ENCODE measurements around the gene BATF2. TPM values are rescaled to one million over a fixed set of nuclear protein-coding genes. Genes with fewer than 3 reads are reported as not detected.

The BATF2 gene
- total RNA-seq, 5 donors from 2014 or later (not counting 1 experiment from before 2014, with no cell fraction given): 0.09 to 0.26 TPM; not detected in 3

DNA sequence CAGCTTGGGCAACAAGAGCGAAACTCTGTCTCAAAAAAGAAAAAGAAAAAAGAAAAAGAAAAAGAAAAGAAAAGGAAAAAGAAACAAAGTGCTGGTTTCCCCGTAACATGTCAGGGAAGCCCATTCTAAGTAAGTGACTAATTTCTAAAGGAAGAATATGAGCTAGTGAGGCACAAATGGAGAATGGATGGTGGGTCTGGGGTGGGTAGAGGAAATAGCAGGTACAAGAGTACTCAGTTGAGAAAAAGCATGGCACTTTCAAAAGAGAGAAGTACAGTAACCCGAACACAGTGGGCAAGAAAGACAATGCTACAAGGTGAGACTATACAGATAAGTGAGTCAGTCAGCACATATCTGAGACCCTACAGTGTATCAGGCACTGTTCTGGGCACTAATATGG lies 29.4 kb downstream of the BATF2 start:
- H3K27me3 Mint-ChIP-seq: no peaks in the 10 kb centered on the region
- Histone ChIP-seq H3K27ac (ENCODE audit: low read length) (no peak overlapping the region), H3K27me3 (replicated peaks in 1 of 2; ENCODE audit: control insufficient read depth in 2 of 2, extremely low read depth in 1 of 2, insufficient read depth in 2 of 2, low read length in 1 of 2) (peaks cover 0 to 12% of the 10 kb centered on the region in 2 experiments), H3K4me3 (ENCODE audit: control insufficient read depth in 1 of 2, extremely low read depth in 1 of 2, low read length in 1 of 2) (no peak overlapping the region), H3K9me3 (no peaks in the 10 kb centered on the region), H3K36me3 (ENCODE audit: control insufficient read depth in 2 of 2, extremely low read depth in 1 of 2, insufficient read depth in 1 of 2, low read length in 1 of 2) (no peaks in the 10 kb centered on the region), H3K4me1 (ENCODE audit: control insufficient read depth in 1 of 2, extremely low read depth in 1 of 2, insufficient read depth in 2 of 2, low read length in 2 of 2) (peaks cover 4 to 16% of the 10 kb centered on the region in 2 experiments)
- CTCF ChIA-PET: no interaction called here
- no peak overlapping the region for H3K27ac Mint-ChIP-seq
- H3K4me1 Mint-ChIP-seq: peaks cover 6 to 16% (median 14%) of the 10 kb centered on the region in 3 donors
- no peaks in the 10 kb centered on the region for H3K9me3 Mint-ChIP-seq
- 54% methylated on average over 3 of the region's 3 CpGs for WGBS (ENCODE audit: insufficient coverage)
- POLR2A ChIA-PET: no interaction called here
- H3K36me3 Mint-ChIP-seq: no peaks in the 10 kb centered on the region
- H3K4me3 Mint-ChIP-seq: no peak overlapping the region
- ATAC-seq (replicated peaks in 1 of 4): no peak
- DNase-seq: no peak

DNA sequence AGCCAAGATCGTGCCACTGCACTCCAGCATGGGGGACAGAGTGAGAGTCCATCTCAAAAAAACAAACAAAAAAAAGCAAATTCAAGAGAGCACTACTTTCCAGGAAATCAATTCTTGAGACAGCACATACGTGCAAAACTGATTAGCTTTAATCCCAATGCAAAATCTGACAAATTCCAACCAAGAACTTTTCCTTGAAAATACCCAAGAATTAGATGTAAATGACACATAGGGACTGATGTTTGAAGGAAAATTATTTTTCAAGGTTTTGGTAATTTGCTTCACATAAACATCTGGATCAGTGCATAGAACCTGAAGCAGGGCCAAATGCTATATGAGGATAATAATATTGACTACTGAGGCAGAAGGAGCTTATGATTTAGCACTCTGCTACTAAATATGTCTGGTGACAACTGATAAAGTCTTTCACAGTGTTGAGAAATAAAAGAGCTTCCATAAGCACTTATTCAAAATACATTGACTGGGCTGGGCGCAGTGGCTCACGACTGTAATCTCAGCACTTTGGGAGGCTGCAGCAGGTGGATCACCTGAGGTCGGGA lies 33.6 kb downstream of the BATF2 start:
- Mint-ChIP-seq H3K4me1 (no peaks in the 10 kb centered on the region), H3K36me3 (no peaks in the 10 kb centered on the region), H3K4me3 (no peak overlapping the region), H3K27me3 (peaks cover 0 to 10% of the 10 kb centered on the region in 2 donors), H3K9me3 (no peaks in the 10 kb centered on the region), H3K27ac (no peak overlapping the region)
- peaks cover 0 to 14% of the 10 kb centered on the region in 2 experiments for H3K27me3 ChIP-seq (replicated peaks in 1 of 2; ENCODE audit: control insufficient read depth in 2 of 2, extremely low read depth in 1 of 2, insufficient read depth in 2 of 2, low read length in 1 of 2)
- H3K4me3 ChIP-seq (ENCODE audit: control insufficient read depth in 1 of 2, extremely low read depth in 1 of 2, low read length in 1 of 2): no peak overlapping the region
- WGBS (ENCODE audit: insufficient coverage): 87% methylated on average over 3 of the region's 5 CpGs
- no peaks in the 10 kb centered on the region for H3K9me3 ChIP-seq
- CTCF ChIA-PET: no interaction called here
- POLR2A ChIA-PET: no interaction called here
- H3K27ac ChIP-seq (ENCODE audit: low read length): no peak overlapping the region
- H3K4me1 ChIP-seq (ENCODE audit: control insufficient read depth in 1 of 2, extremely low read depth in 1 of 2, insufficient read depth in 2 of 2, low read length in 2 of 2): no peaks in the 10 kb centered on the region
- ATAC-seq (replicated peaks in 1 of 4): no peak
- H3K36me3 ChIP-seq (ENCODE audit: control insufficient read depth in 2 of 2, extremely low read depth in 1 of 2, insufficient read depth in 1 of 2, low read length in 1 of 2): no peaks in the 10 kb centered on the region
- DNase-seq: no peak

DNA sequence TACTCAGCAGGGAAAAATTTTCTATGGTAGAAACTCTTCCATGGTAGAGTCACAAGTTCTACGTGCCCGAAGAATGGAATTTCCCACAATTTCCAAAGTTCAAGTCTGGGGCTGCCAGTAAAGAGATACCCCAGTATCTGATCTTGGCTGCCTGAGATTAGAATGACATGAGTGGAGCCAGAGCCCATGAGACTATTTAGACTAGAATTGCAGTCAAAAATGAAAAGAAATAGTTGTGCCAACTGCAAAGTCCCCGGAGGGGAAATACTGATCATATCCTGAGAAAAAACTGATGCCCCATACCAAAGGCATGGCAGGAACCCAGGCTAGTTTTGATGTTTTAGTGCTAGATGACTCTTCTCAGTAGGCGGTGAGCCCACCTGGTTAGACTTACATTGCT lies 36.1 kb downstream of the BATF2 start:
- H3K9me3 ChIP-seq: no peaks in the 10 kb centered on the region
- ATAC-seq (replicated peaks in 1 of 4) (no peak), DNase-seq (no peak)
- Mint-ChIP-seq H3K36me3 (no peaks in the 10 kb centered on the region), H3K4me3 (no peak overlapping the region), H3K27ac (no peak overlapping the region), H3K27me3 (peaks cover 2 to 10% of the 10 kb centered on the region in 2 donors), H3K4me1 (no peaks in the 10 kb centered on the region), H3K9me3 (no peaks in the 10 kb centered on the region)
- POLR2A ChIA-PET: interaction anchor here in 1 of 2 donors (0.7 kb wide), 1 partner anchor 171 kb away, joined by 5 read pairs; no protein-coding TSS in a partner anchor
- H3K27me3 ChIP-seq (replicated peaks in 1 of 2; ENCODE audit: control insufficient read depth in 2 of 2, extremely low read depth in 1 of 2, insufficient read depth in 2 of 2, low read length in 1 of 2): peaks cover 0 to 32% of the 10 kb centered on the region in 2 experiments
- H3K27ac ChIP-seq (ENCODE audit: low read length): no peak overlapping the region
- H3K4me1 ChIP-seq (ENCODE audit: control insufficient read depth in 1 of 2, extremely low read depth in 1 of 2, insufficient read depth in 2 of 2, low read length in 2 of 2): no peaks in the 10 kb centered on the region
- no peak overlapping the region for H3K4me3 ChIP-seq (ENCODE audit: control insufficient read depth in 1 of 2, extremely low read depth in 1 of 2, low read length in 1 of 2)
- H3K36me3 ChIP-seq (ENCODE audit: control insufficient read depth in 2 of 2, extremely low read depth in 1 of 2, insufficient read depth in 1 of 2, low read length in 1 of 2): no peaks in the 10 kb centered on the region
- CTCF ChIA-PET: no interaction called here
- 83% methylated on average over 1 of the region's 4 CpGs for WGBS (ENCODE audit: insufficient coverage)

- CTCF ChIA-PET: no interaction called here
- peaks cover 0 to 33% of the 10 kb centered on the region in 2 experiments for H3K27me3 ChIP-seq (replicated peaks in 1 of 2; ENCODE audit: control insufficient read depth in 2 of 2, extremely low read depth in 1 of 2, insufficient read depth in 2 of 2, low read length in 1 of 2)
- WGBS (ENCODE audit: insufficient coverage): no CpG with 5 or more reads among the region's 3 CpGs
Measured at GRCh38 chr11:64959498-64959897, 37.3 kb downstream of the BATF2 start.

DNA sequence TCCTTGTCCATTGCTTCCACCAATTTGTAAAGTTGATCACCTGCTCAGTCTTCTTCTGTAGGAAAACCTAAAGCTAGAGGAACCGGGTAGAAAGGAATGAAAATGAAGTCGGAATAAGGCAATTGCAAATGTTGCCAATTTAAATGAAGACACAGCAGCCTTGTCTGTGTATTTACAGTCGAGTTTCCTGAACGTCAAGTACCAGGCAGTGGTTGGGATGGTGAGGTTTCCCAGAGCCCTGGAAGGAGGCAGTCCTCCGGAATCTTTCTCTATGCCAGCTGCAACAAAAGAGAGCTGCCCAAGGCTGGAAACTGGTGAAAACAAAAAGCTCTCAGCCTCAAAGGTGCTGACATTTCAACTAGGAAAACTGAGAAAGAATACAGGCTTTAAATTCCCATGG lies 42.6 kb downstream of the BATF2 start:
- Mint-ChIP-seq H3K27me3 (peaks cover 3 to 7% of the 10 kb centered on the region in 2 donors), H3K9me3 (no peaks in the 10 kb centered on the region), H3K4me3 (no peak overlapping the region), H3K36me3 (no peaks in the 10 kb centered on the region), H3K27ac (no peak overlapping the region), H3K4me1 (no peaks in the 10 kb centered on the region)
- H3K27ac ChIP-seq (ENCODE audit: low read length): no peak overlapping the region
- no peak for DNase-seq
- no peak overlapping the region for H3K4me3 ChIP-seq (ENCODE audit: control insufficient read depth in 1 of 2, extremely low read depth in 1 of 2, low read length in 1 of 2)
- no peaks in the 10 kb centered on the region for H3K36me3 ChIP-seq (ENCODE audit: control insufficient read depth in 2 of 2, extremely low read depth in 1 of 2, insufficient read depth in 1 of 2, low read length in 1 of 2)
- ChIA-PET POLR2A (no interaction called here), CTCF (no interaction called here)
- peaks cover 0 to 37% of the 10 kb centered on the region in 2 experiments for H3K27me3 ChIP-seq (replicated peaks in 1 of 2; ENCODE audit: control insufficient read depth in 2 of 2, extremely low read depth in 1 of 2, insufficient read depth in 2 of 2, low read length in 1 of 2)
- H3K4me1 ChIP-seq (ENCODE audit: control insufficient read depth in 1 of 2, extremely low read depth in 1 of 2, insufficient read depth in 2 of 2, low read length in 2 of 2): no peaks in the 10 kb centered on the region
- no peak for ATAC-seq (replicated peaks in 1 of 4)
- WGBS (ENCODE audit: insufficient coverage): 60% methylated on average over 1 of the region's 5 CpGs
- no peaks in the 10 kb centered on the region for H3K9me3 ChIP-seq

More at GRCh38 chr11:64959498-64959897, 37.3 kb downstream of the BATF2 start:
- ATAC-seq (replicated peaks in 1 of 4) (no peak), DNase-seq (no peak)
- Histone ChIP-seq H3K9me3 (no peaks in the 10 kb centered on the region), H3K27ac (ENCODE audit: low read length) (no peak overlapping the region), H3K4me3 (ENCODE audit: control insufficient read depth in 1 of 2, extremely low read depth in 1 of 2, low read length in 1 of 2) (no peak overlapping the region), H3K4me1 (ENCODE audit: control insufficient read depth in 1 of 2, extremely low read depth in 1 of 2, insufficient read depth in 2 of 2, low read length in 2 of 2) (no peaks in the 10 kb centered on the region), H3K36me3 (ENCODE audit: control insufficient read depth in 2 of 2, extremely low read depth in 1 of 2, insufficient read depth in 1 of 2, low read length in 1 of 2) (no peaks in the 10 kb centered on the region)
- Mint-ChIP-seq H3K9me3 (no peaks in the 10 kb centered on the region), H3K27ac (no peak overlapping the region), H3K4me1 (no peaks in the 10 kb centered on the region), H3K36me3 (no peaks in the 10 kb centered on the region), H3K4me3 (no peak overlapping the region), H3K27me3 (peaks cover 2 to 10% of the 10 kb centered on the region in 2 donors)
- POLR2A ChIA-PET: no interaction called here

- Mint-ChIP-seq H3K9me3 (no peaks in the 10 kb centered on the region), H3K4me3 (no peak overlapping the region), H3K27me3 (peaks cover 2 to 6% of the 10 kb centered on the region in 2 donors), H3K27ac (no peak overlapping the region), H3K4me1 (no peaks in the 10 kb centered on the region), H3K36me3 (no peaks in the 10 kb centered on the region)
- H3K4me1 ChIP-seq (ENCODE audit: control insufficient read depth in 1 of 2, extremely low read depth in 1 of 2, insufficient read depth in 2 of 2, low read length in 2 of 2): no peaks in the 10 kb centered on the region
- H3K27ac ChIP-seq (ENCODE audit: low read length): no peak overlapping the region
- no peak overlapping the region for H3K4me3 ChIP-seq (ENCODE audit: control insufficient read depth in 1 of 2, extremely low read depth in 1 of 2, low read length in 1 of 2)
- no CpG with 5 or more reads among the region's 4 CpGs for WGBS (ENCODE audit: insufficient coverage)
- no peaks in the 10 kb centered on the region for H3K9me3 ChIP-seq
- H3K36me3 ChIP-seq (ENCODE audit: control insufficient read depth in 2 of 2, extremely low read depth in 1 of 2, insufficient read depth in 1 of 2, low read length in 1 of 2): no peaks in the 10 kb centered on the region
- ChIA-PET POLR2A (no interaction called here), CTCF (interaction anchor here in 1 of 2 donors (0.6 to 0.7 kb wide), 2 partner anchors 529 to 788 kb away, joined by 3 read pairs; no protein-coding TSS in a partner anchor)
- H3K27me3 ChIP-seq (replicated peaks in 1 of 2; ENCODE audit: control insufficient read depth in 2 of 2, extremely low read depth in 1 of 2, insufficient read depth in 2 of 2, low read length in 1 of 2): peaks cover 0 to 17% of the 10 kb centered on the region in 2 experiments
- ATAC-seq (replicated peaks in 1 of 4) (no peak), DNase-seq (no peak)
Measured at GRCh38 chr11:64951529-64951928, 45.2 kb downstream of the BATF2 start.
